Measurements from ENCODE around the gene SNX8. TPM values are rescaled to one million over a fixed set of nuclear protein-coding genes. Genes with fewer than 3 reads are reported as not detected.

The SNX8 gene
- total and polyA plus RNA-seq, 4 donors = 8.7 to 20.8 (median 14.8) TPM

DNA sequence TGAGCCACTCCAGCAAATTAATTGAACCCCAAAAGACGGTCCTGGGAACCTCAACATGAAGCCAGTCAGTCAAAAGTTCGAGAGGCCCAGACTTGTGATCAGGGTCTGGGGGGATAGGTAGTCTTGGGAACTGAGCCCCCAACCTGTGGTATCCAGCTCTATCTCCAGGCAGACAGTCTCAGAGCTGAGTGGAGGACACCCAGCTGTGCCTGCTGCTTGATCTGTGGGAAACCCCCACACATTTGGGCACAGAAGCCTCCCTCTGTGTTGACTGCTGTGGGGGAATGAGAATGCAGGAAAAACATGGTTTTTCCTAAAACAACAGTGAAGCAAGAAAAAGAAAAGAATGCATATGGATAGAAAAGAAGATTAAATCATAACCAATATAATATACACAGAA lies 16.3 kb upstream of the SNX8 start:
- 92% methylated on average over 2 of the region's 2 CpGs for WGBS
- Histone ChIP-seq H3K9ac (ENCODE audit: low read depth in 1 of 2, low read length in 2 of 2) (no peak overlapping the region), H3K9me3 (ENCODE audit: control insufficient read depth in 4 of 4, low read length in 3 of 4) (no peaks in the 10 kb centered on the region), H3K36me3 (ENCODE audit: control insufficient read depth in 4 of 4, insufficient read depth in 3 of 4, low read depth in 1 of 4, low read length in 3 of 4) (no peaks in the 10 kb centered on the region), H3K4me1 (ENCODE audit: control insufficient read depth in 4 of 4, insufficient read depth in 4 of 4, low read length in 3 of 4) (no peaks in the 10 kb centered on the region), H3K27me3 (ENCODE audit: control insufficient read depth in 4 of 4, insufficient read depth in 4 of 4, low read length in 3 of 4) (no peaks in the 10 kb centered on the region), H3K4me3 (ENCODE audit: low read depth in 1 of 3, low read length in 3 of 3) (no peak overlapping the region), H3K27ac (ENCODE audit: low read depth in 1 of 2, low read length in 2 of 2) (no peak overlapping the region)
- no peak for DNase-seq (ENCODE audit: low spot score)
- TF ChIP-seq SP1 (IDR thresholded peaks at IDR 0.05) (no peak), TAF1 (conservative IDR thresholded peaks at IDR 0.05) (no peak), REST (IDR thresholded peaks at IDR 0.05) (no peak), EGR1 (IDR thresholded peaks at IDR 0.05; ENCODE audit: low read depth in 2 of 2) (no peak), ZBTB33 (IDR thresholded peaks at IDR 0.05) (no peak), RAD21 (IDR thresholded peaks at IDR 0.05) (no peak), MAX (IDR thresholded peaks at IDR 0.05) (no peak), FOXA1 (IDR thresholded peaks at IDR 0.05) (no peak), GABPA (IDR thresholded peaks at IDR 0.05 in 1 of 2, conservative IDR thresholded peaks at IDR 0.05 in 1 of 2) (no peak), HNF4A (conservative IDR thresholded peaks at IDR 0.05) (no peak), FOXA2 (IDR thresholded peaks at IDR 0.05) (no peak), HNF4G (IDR thresholded peaks at IDR 0.05) (no peak), NR2F2 (IDR thresholded peaks at IDR 0.05) (no peak), CTCF (IDR thresholded peaks at IDR 0.05; ENCODE audit: low read depth, low read length, missing input control) (no peak), YY1 (IDR thresholded peaks at IDR 0.05) (no peak)
- TF ChIP-seq, protein P1, sequence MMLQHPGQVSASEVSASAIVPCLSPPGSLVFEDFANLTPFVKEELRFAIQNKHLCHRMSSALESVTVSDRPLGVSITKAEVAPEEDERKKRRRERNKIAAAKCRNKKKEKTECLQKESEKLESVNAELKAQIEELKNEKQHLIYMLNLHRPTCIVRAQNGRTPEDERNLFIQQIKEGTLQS (IDR thresholded peaks at IDR 0.05) = no peak

DNA sequence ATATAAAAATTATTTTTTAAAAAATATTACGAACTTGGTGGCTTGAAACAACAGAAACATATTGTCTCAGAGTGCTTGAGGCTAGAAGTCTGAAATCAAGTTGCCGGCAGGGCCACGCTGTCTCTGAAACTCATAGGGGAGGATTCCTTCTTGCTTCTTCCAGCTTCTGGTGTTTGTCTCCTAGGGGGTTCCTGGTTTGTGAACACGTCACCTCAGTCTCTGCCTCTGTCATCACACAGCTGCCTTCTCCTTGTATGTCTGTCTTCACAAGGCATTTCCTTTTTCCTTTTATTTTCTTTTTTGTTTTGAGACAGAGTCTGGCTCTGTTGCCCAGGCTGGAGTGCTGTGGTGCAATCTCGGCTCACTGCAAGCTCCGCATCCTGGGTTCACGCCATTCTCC lies 12.7 kb upstream of the SNX8 start:
- 90% methylated on average over 7 of the region's 7 CpGs for WGBS
- H3K4me3 ChIP-seq (ENCODE audit: low read depth in 1 of 3, low read length in 3 of 3) = no peak overlapping the region
- TF ChIP-seq YY1 (IDR thresholded peaks at IDR 0.05) = no peak
- no peak for TF ChIP-seq SP1 (IDR thresholded peaks at IDR 0.05)
- no peak for TF ChIP-seq NR2F2 (IDR thresholded peaks at IDR 0.05)
- no peak overlapping the region for H3K9ac ChIP-seq (ENCODE audit: low read depth in 1 of 2, low read length in 2 of 2)
- H3K27me3 ChIP-seq (ENCODE audit: control insufficient read depth in 4 of 4, insufficient read depth in 4 of 4, low read length in 3 of 4) = no peaks in the 10 kb centered on the region
- no peaks in the 10 kb centered on the region for H3K4me1 ChIP-seq (ENCODE audit: control insufficient read depth in 4 of 4, insufficient read depth in 4 of 4, low read length in 3 of 4)
- H3K9me3 ChIP-seq (ENCODE audit: control insufficient read depth in 4 of 4, low read length in 3 of 4) = no peaks in the 10 kb centered on the region
- H3K27ac ChIP-seq (ENCODE audit: low read depth in 1 of 2, low read length in 2 of 2) = no peak overlapping the region
- DNase-seq (ENCODE audit: low spot score) = no peak
- no peaks in the 10 kb centered on the region for H3K36me3 ChIP-seq (ENCODE audit: control insufficient read depth in 4 of 4, insufficient read depth in 3 of 4, low read depth in 1 of 4, low read length in 3 of 4)

All from liver (tissue), 9 donors.